Skeletal muscle satellite cell (primary cell): ENCODE data around the gene PI16.

ENCODE experiments used
- H3K27me3 ChIP-seq: 2 replicates; pipeline ENCODE4 v1.7.0; 2013; ENCODE audit warnings: low read length; ENCODE audit not compliant: control insufficient read depth, insufficient read depth
- H3K36me3 ChIP-seq: 2 replicates; pipeline ENCODE4 v1.7.0; 2013; ENCODE audit warnings: mild to moderate bottlenecking, control low read depth, low read length; ENCODE audit not compliant: insufficient read depth
- H3K4me1 ChIP-seq: 2 replicates; pipeline ENCODE4 v1.7.0; 2013; ENCODE audit warnings: low read length; ENCODE audit not compliant: control insufficient read depth, insufficient read depth
- H3K4me2 ChIP-seq: 2 replicates; pipeline ENCODE4 v1.7.0; 2013; ENCODE audit warnings: mild to moderate bottlenecking, low read length
- H3K4me3 ChIP-seq: 2 replicates; pipeline ENCODE4 v1.7.0; 2013; ENCODE audit warnings: low read length
- H3K9ac ChIP-seq: 2 replicates; pipeline ENCODE4 v1.7.0; 2013; ENCODE audit warnings: mild to moderate bottlenecking, low read depth, low read length, moderate library complexity
- H3K9me3 ChIP-seq: replicated peaks from 2 replicates; pipeline ENCODE4 v1.7.0; 2013; ENCODE audit warnings: mild to moderate bottlenecking, control low read depth, low read length

Gene PI16

DNA sequence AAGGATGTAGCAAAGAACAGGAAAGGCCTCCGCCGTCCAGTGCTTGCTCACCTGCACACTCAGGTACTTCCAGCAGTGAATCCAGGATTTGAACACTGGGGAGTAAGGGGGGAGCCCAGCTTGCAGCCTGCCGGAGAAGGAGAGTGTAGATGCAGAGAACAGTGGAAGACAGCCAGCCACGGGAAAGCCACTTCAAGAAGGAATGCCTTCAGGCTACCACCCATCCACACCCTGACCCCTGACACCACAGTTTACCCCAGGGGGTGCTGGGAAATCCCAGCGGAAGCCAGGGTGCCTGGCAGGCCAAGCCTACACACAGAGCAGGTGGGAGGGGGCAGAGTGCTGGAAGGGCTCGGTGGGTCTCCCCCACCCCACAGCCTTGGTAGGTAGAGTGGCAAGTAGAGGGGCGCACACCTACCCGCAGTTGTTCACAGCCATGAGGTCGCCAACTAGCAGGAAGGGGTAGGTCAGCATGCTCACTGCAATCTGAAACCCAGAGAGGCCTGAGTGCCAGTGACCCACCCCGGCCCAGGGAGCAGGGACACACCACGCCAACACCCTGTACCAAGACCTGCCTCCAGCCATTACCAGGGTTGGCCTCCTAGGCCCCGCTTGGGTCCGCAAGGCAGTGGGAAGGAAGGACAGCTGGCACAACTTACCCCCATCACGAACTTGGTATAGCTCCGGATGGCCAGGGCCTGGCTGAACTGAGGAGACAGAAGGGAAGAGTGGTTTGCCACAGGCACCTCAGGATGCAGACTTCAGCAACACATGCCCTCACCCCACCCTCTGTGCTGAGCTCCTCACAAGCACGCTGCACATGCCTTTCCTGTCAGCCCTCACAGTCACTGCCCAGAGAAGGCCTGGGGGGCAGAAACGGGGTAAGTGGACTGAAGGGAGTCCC lies 15.7 kb downstream of the PI16 start:
- Histone ChIP-seq H3K4me1 (no peaks in the 10 kb centered on the region), H3K4me3 (no peak overlapping the region), H3K9ac (no peak overlapping the region), H3K4me2 (no peak overlapping the region), H3K27me3 (no peaks in the 10 kb centered on the region), H3K36me3 (peaks cover 86% of the 10 kb centered on the region), H3K9me3 (no peaks in the 10 kb centered on the region)

DNA sequence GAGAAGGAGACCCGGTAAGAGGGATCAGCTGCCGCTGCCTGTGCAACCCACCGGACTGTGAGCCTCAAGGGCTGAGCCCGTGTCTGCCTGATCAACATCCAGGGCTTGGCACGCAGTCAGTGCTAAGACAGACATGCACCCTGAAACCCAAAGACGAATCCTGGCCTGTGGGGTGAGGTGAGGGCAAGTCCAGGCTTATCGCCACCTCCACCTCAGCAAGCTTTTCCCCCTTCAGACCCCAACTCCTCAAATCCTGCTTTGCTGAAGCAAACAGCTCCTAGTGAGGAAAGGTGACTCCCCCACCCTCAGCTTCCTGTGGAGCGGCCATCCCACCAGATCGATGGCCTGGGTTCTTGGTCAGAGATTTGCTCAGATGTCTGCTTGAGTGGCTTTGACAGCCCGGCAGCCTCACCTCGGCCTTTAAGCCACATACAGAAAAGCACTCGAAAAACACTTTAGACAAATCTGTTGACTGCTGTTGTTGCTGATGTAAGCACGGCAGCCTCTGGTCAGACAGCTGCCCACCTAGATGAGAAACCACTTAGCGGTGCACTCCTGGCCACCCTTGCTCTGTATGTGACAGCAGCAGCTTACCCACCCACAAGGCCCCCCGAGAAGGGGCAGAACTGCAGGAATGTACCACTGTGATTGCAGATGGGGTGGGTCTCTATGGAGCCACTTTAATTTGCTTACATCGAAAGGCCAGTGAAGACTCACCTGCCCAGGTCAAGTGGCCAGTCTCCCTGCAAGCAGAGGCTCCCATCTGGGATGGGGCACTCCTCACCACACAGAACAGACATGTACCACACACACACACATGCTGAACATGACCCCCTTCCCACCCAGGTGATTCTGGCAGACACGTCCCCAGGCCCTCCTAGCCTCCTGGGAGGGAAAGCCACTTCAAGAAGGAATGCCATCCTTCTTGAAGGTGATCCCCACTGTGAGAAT lies 16.6 kb downstream of the PI16 start:
- Histone ChIP-seq H3K4me2 (no peak overlapping the region), H3K4me1 (no peaks in the 10 kb centered on the region), H3K36me3 (peaks cover 95% of the 10 kb centered on the region), H3K9me3 (no peaks in the 10 kb centered on the region), H3K27me3 (no peaks in the 10 kb centered on the region), H3K4me3 (no peak overlapping the region), H3K9ac (no peak overlapping the region)

- no peak overlapping the region for H3K9ac ChIP-seq
- no peaks in the 10 kb centered on the region for H3K9me3 ChIP-seq
- no peaks in the 10 kb centered on the region for H3K27me3 ChIP-seq
- H3K4me3 ChIP-seq, result no peak overlapping the region
- H3K4me2 ChIP-seq, result no peak overlapping the region
- peaks cover 100% of the 10 kb centered on the region for H3K36me3 ChIP-seq
- no peaks in the 10 kb centered on the region for H3K4me1 ChIP-seq
These were observed 17.6 kb downstream of the PI16 start for GRCh38 chr6:36971921-36972673.

- H3K36me3 ChIP-seq, result peaks cover 99% of the 10 kb centered on the region
- no peak overlapping the region for H3K4me3 ChIP-seq
These were observed 18.7 kb downstream of the PI16 start for GRCh38 chr6:36973190-36973589.

GRCh38 chr6:36973647-36974046 lies 19.1 kb downstream of the PI16 start:
- H3K9ac ChIP-seq, result no peak overlapping the region
- H3K9me3 ChIP-seq, result no peaks in the 10 kb centered on the region
- peaks cover 98% of the 10 kb centered on the region for H3K36me3 ChIP-seq
- no peak overlapping the region for H3K4me2 ChIP-seq
- no peak overlapping the region for H3K4me3 ChIP-seq
- no peaks in the 10 kb centered on the region for H3K27me3 ChIP-seq
- no peaks in the 10 kb centered on the region for H3K4me1 ChIP-seq

More at GRCh38 chr6:36973190-36973589, 18.7 kb downstream of the PI16 start:
- Histone ChIP-seq H3K4me1 (no peaks in the 10 kb centered on the region), H3K27me3 (no peaks in the 10 kb centered on the region), H3K4me2 (no peak overlapping the region), H3K9me3 (no peaks in the 10 kb centered on the region), H3K9ac (no peak overlapping the region)

GRCh38 chr6:36975231-36976006 lies 20.9 kb downstream of the PI16 start:
- Histone ChIP-seq H3K4me1 (peaks cover 2% of the 10 kb centered on the region), H3K9ac (no peak overlapping the region), H3K9me3 (no peaks in the 10 kb centered on the region), H3K27me3 (no peaks in the 10 kb centered on the region), H3K4me2 (no peak overlapping the region), H3K4me3 (no peak overlapping the region), H3K36me3 (peaks cover 86% of the 10 kb centered on the region)

GRCh38 chr6:36976007-36976264 lies 21.4 kb downstream of the PI16 start:
- Histone ChIP-seq H3K4me3 (no peak overlapping the region), H3K9me3 (no peaks in the 10 kb centered on the region)

GRCh38 chr6:36976509-36976908 lies 22.0 kb downstream of the PI16 start:
- H3K9me3 ChIP-seq, result no peaks in the 10 kb centered on the region
- peaks cover 85% of the 10 kb centered on the region for H3K36me3 ChIP-seq
- H3K27me3 ChIP-seq, result no peaks in the 10 kb centered on the region
- peaks cover 11% of the 10 kb centered on the region for H3K4me1 ChIP-seq
- H3K4me2 ChIP-seq, result no peak overlapping the region
- no peak overlapping the region for H3K4me3 ChIP-seq
- H3K9ac ChIP-seq, result no peak overlapping the region

More at GRCh38 chr6:36976007-36976264, 21.4 kb downstream of the PI16 start:
- Histone ChIP-seq H3K36me3 (peaks cover 85% of the 10 kb centered on the region), H3K27me3 (no peaks in the 10 kb centered on the region), H3K9ac (no peak overlapping the region), H3K4me2 (no peak overlapping the region), H3K4me1 (peaks cover 6% of the 10 kb centered on the region)

- Histone ChIP-seq H3K4me1 (peaks cover 11% of the 10 kb centered on the region), H3K4me2 (no peak overlapping the region), H3K9me3 (no peaks in the 10 kb centered on the region), H3K4me3 (no peak overlapping the region), H3K36me3 (peaks cover 81% of the 10 kb centered on the region), H3K27me3 (no peaks in the 10 kb centered on the region), H3K9ac (no peak overlapping the region)
These were observed 22.4 kb downstream of the PI16 start for GRCh38 chr6:36976931-36977330.

DNA sequence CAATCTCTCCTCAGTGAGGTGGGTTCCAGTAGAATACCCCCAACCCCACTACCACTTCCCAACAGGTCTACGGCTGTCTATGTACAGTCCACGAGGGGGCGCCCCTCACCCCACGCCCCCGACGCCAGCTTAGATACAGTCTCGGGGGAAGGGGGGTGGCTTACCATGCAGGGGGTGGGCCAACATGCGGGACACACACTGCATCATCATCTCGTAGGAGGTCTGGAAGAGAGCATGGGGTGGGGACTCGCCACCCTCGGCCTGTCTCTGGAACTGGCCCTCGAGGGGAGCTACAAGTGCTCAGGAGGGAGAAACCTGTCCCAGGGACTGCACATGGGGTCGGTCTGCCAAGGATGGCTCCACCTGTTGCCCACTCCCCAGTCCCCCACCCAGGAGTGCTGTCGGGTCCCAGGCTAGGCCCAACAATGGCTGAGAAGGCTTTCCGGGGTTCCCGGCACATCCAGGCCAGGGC lies 23.0 kb downstream of the PI16 start:
- Histone ChIP-seq H3K36me3 (peaks cover 75% of the 10 kb centered on the region), H3K9me3 (no peaks in the 10 kb centered on the region), H3K4me2 (no peak overlapping the region), H3K9ac (no peak overlapping the region), H3K4me1 (peaks cover 11% of the 10 kb centered on the region), H3K27me3 (no peaks in the 10 kb centered on the region), H3K4me3 (no peak overlapping the region)
